HEK293 (cell line): ENCODE results near the gene PRAC2.

Experiments
- KLF7 ChIP-seq: fragments of 450-650 bp; formaldehyde crosslinking; IDR thresholded peaks from 2 replicates; pipeline ENCODE4 v1.5.1; 2016; ENCODE audit warnings: missing biosample characterization, missing genetic modification characterization, borderline replicate concordance
- ZNF114 ChIP-seq: fragments of 450-650 bp; formaldehyde crosslinking; IDR thresholded peaks from 2 replicates; pipeline ENCODE4 v1.5.0; 2017; ENCODE audit warnings: missing biosample characterization, missing genetic modification characterization
- TF ChIP-seq, protein P1 (sequence below): fragments of 450-650 bp; formaldehyde crosslinking; IDR thresholded peaks from 2 replicates; pipeline ENCODE4 v1.5.1; 2016; ENCODE audit warnings: missing biosample characterization, missing genetic modification characterization
- TF ChIP-seq, protein P2 (sequence below): fragments of 450-650 bp; formaldehyde crosslinking; IDR thresholded peaks from 2 replicates; pipeline ENCODE4 v1.5.1; 2016; ENCODE audit warnings: missing biosample characterization, missing genetic modification characterization
- TF ChIP-seq, protein P3 (sequence below): fragments of 450-650 bp; formaldehyde crosslinking; IDR thresholded peaks from 2 replicates; pipeline ENCODE4 v1.5.1; 2016; ENCODE audit warnings: missing biosample characterization, missing genetic modification characterization
- TF ChIP-seq, protein P4 (sequence below): fragments of 450-650 bp; formaldehyde crosslinking; IDR thresholded peaks from 2 replicates; pipeline ENCODE4 v1.5.1; 2016; ENCODE audit warnings: missing biosample characterization, missing genetic modification characterization
- TF ChIP-seq, protein P5 (sequence below): fragments of 450-650 bp; formaldehyde crosslinking; IDR thresholded peaks from 2 replicates; pipeline ENCODE4 v1.5.1; 2016; ENCODE audit warnings: missing biosample characterization, missing genetic modification characterization

DNA sequence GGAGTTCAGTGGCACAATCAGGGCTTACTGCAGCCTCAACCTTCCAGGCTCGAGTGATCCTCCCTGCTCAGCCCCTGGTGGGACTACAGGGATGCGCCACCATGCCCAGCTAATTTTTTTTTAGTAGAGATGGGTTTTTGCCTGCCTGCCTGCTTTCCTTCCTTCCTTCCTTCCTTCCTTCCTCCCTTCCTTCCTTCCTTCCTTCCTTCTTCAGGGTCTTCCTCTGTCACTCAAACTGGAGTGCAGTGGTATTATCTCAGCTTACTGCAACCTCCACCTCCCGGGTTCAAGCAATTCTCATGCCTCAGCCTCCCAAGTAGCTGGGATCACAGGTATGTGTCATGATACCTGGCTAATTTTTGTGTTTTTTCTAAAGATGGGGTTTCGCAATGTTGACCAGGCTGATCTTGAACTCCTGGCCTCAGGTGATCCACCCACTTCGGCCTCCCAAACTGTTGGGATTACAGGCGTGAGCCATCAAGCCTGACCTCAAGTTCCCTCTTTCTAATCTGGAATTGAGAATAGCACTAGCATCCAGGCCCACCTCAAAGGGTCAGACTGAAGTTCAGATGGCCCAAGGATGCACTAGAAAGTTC, 45.9 kb upstream of the PRAC2 start:
- TF ChIP-seq, protein P1, sequence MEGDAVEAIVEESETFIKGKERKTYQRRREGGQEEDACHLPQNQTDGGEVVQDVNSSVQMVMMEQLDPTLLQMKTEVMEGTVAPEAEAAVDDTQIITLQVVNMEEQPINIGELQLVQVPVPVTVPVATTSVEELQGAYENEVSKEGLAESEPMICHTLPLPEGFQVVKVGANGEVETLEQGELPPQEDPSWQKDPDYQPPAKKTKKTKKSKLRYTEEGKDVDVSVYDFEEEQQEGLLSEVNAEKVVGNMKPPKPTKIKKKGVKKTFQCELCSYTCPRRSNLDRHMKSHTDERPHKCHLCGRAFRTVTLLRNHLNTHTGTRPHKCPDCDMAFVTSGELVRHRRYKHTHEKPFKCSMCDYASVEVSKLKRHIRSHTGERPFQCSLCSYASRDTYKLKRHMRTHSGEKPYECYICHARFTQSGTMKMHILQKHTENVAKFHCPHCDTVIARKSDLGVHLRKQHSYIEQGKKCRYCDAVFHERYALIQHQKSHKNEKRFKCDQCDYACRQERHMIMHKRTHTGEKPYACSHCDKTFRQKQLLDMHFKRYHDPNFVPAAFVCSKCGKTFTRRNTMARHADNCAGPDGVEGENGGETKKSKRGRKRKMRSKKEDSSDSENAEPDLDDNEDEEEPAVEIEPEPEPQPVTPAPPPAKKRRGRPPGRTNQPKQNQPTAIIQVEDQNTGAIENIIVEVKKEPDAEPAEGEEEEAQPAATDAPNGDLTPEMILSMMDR (tag by site-specific recombination): 0 out of 2 replicates have a peak, but pooled peaks have one; percentile 22
- TF ChIP-seq, protein P2, sequence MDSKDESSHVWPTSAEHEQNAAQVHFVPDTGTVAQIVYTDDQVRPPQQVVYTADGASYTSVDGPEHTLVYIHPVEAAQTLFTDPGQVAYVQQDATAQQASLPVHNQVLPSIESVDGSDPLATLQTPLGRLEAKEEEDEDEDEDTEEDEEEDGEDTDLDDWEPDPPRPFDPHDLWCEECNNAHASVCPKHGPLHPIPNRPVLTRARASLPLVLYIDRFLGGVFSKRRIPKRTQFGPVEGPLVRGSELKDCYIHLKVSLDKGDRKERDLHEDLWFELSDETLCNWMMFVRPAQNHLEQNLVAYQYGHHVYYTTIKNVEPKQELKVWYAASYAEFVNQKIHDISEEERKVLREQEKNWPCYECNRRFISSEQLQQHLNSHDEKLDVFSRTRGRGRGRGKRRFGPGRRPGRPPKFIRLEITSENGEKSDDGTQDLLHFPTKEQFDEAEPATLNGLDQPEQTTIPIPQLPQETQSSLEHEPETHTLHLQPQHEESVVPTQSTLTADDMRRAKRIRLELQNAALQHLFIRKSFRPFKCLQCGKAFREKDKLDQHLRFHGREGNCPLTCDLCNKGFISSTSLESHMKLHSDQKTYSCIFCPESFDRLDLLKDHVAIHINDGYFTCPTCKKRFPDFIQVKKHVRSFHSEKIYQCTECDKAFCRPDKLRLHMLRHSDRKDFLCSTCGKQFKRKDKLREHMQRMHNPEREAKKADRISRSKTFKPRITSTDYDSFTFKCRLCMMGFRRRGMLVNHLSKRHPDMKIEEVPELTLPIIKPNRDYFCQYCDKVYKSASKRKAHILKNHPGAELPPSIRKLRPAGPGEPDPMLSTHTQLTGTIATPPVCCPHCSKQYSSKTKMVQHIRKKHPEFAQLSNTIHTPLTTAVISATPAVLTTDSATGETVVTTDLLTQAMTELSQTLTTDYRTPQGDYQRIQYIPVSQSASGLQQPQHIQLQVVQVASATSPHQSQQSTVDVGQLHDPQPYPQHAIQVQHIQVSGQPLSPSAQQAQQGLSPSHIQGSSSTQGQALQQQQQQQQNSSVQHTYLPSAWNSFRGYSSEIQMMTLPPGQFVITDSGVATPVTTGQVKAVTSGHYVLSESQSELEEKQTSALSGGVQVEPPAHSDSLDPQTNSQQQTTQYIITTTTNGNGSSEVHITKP (tag by site-specific recombination): no peak
- TF ChIP-seq KLF7 (tag by site-specific recombination): no peak
- TF ChIP-seq ZNF114 (tag by site-specific recombination): no peak
- TF ChIP-seq, protein P3, sequence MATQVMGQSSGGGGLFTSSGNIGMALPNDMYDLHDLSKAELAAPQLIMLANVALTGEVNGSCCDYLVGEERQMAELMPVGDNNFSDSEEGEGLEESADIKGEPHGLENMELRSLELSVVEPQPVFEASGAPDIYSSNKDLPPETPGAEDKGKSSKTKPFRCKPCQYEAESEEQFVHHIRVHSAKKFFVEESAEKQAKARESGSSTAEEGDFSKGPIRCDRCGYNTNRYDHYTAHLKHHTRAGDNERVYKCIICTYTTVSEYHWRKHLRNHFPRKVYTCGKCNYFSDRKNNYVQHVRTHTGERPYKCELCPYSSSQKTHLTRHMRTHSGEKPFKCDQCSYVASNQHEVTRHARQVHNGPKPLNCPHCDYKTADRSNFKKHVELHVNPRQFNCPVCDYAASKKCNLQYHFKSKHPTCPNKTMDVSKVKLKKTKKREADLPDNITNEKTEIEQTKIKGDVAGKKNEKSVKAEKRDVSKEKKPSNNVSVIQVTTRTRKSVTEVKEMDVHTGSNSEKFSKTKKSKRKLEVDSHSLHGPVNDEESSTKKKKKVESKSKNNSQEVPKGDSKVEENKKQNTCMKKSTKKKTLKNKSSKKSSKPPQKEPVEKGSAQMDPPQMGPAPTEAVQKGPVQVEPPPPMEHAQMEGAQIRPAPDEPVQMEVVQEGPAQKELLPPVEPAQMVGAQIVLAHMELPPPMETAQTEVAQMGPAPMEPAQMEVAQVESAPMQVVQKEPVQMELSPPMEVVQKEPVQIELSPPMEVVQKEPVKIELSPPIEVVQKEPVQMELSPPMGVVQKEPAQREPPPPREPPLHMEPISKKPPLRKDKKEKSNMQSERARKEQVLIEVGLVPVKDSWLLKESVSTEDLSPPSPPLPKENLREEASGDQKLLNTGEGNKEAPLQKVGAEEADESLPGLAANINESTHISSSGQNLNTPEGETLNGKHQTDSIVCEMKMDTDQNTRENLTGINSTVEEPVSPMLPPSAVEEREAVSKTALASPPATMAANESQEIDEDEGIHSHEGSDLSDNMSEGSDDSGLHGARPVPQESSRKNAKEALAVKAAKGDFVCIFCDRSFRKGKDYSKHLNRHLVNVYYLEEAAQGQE: no peak
- TF ChIP-seq, protein P4, sequence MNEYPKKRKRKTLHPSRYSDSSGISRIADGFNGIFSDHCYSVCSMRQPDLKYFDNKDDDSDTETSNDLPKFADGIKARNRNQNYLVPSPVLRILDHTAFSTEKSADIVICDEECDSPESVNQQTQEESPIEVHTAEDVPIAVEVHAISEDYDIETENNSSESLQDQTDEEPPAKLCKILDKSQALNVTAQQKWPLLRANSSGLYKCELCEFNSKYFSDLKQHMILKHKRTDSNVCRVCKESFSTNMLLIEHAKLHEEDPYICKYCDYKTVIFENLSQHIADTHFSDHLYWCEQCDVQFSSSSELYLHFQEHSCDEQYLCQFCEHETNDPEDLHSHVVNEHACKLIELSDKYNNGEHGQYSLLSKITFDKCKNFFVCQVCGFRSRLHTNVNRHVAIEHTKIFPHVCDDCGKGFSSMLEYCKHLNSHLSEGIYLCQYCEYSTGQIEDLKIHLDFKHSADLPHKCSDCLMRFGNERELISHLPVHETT (tag by site-specific recombination): no peak
- TF ChIP-seq, protein P5, sequence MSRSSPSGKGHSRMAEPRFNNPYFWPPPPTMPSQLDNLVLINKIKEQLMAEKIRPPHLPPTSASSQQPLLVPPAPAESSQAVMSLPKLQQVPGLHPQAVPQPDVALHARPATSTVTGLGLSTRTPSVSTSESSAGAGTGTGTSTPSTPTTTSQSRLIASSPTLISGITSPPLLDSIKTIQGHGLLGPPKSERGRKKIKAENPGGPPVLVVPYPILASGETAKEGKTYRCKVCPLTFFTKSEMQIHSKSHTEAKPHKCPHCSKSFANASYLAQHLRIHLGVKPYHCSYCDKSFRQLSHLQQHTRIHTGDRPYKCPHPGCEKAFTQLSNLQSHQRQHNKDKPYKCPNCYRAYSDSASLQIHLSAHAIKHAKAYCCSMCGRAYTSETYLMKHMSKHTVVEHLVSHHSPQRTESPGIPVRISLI (tag by site-specific recombination): no peak
